ENCODE measurements around the gene KCTD7. TPM values are rescaled to one million over a fixed set of nuclear protein-coding genes. Genes with fewer than 3 reads are reported as not detected.
"Not testable (repeated sequence)": the region's sequence is repeated elsewhere in the genome, so short reads cannot be mapped to it uniquely, and the experiment has no call there.

The KCTD7 gene
- total and polyA plus RNA-seq, 10 of the 15 experiments (the other 5 are each of a cell fraction or from before 2014, with no cell fraction given): 1.6 to 18.0 (median 9.4) TPM

- Histone ChIP-seq H3K79me2 (ENCODE audit: control insufficient read depth, insufficient read depth, low read length) (peaks cover 68% of the 10 kb centered on the region), H4K20me1 (ENCODE audit: control insufficient read depth, insufficient read depth) (no peaks in the 10 kb centered on the region), H3K27ac (ENCODE audit: control insufficient read depth, insufficient read depth) (no peak overlapping the region), H3K27me3 (replicated peaks in 1 of 2; ENCODE audit: control insufficient read depth in 2 of 2, insufficient read depth in 2 of 2, low read length in 1 of 2) (no peaks in the 10 kb centered on the region), H3K4me3 (no peak overlapping the region), H3K9me3 (replicated peaks; ENCODE audit: control insufficient read depth, insufficient read depth, low read length) (no peaks in the 10 kb centered on the region), H3K9ac (ENCODE audit: control insufficient read depth, insufficient read depth, low read length) (no peak overlapping the region), H3K4me2 (ENCODE audit: control insufficient read depth, insufficient read depth) (no peak overlapping the region), H3K36me3 (ENCODE audit: control insufficient read depth in 2 of 2, insufficient read depth in 2 of 2, low read length in 1 of 2) (peaks cover 0 to 2% of the 10 kb centered on the region in 2 experiments; a peak in 2 of 4 replicates), H2AFZ (ENCODE audit: control insufficient read depth, low read depth, low read length) (no peak overlapping the region), H3K4me1 (ENCODE audit: control insufficient read depth, insufficient read depth, low read length) (no peaks in the 10 kb centered on the region; the same call in 1 of the 2 replicates)
- ATAC-seq: no peak
- no peak for FAIRE-seq
- in situ Hi-C loops (cut with MboI) (loop anchor here (5.0 kb wide), 1 partner anchor 109 kb away; no protein-coding TSS in a partner anchor), intact Hi-C loops (cut with micrococcal nuclease; ENCODE audit: unreplicated experiment) (loop anchor here (10.0 kb wide), 1 partner anchor 159 kb away; the partner anchor contains the start of gene RABGEF1)
- CTCF ChIA-PET: interaction anchor here (0.6 kb wide), 1 partner anchor 32 kb away, joined by 4 read pairs; no protein-coding TSS in a partner anchor
- TF ChIP-seq SUPT20H (IDR thresholded peaks at IDR 0.05; ENCODE audit: borderline replicate concordance, control insufficient read depth, low read depth, low read length) (no peak), TCF12 (IDR thresholded peaks at IDR 0.05; ENCODE audit: low read depth, low read length) (no peak), SRF (IDR thresholded peaks at IDR 0.05; ENCODE audit: low read depth in 2 of 2, low read length in 2 of 2) (no peak), HSF1 (IDR thresholded peaks at IDR 0.05; ENCODE audit: low read depth, low read length) (no peak)
- TF ChIP-seq, protein P1, sequence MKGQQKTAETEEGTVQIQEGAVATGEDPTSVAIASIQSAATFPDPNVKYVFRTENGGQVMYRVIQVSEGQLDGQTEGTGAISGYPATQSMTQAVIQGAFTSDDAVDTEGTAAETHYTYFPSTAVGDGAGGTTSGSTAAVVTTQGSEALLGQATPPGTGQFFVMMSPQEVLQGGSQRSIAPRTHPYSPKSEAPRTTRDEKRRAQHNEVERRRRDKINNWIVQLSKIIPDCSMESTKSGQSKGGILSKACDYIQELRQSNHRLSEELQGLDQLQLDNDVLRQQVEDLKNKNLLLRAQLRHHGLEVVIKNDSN (IDR thresholded peaks at IDR 0.05; ENCODE audit: borderline replicate concordance, extremely low read length, insufficient read depth, low read depth, low read length): no peak
- POLR2A ChIA-PET: no interaction called here
- DNase-seq (ENCODE audit: low read depth, low spot score): no peak
- 94% methylated on average over 1 of the region's 1 CpG for whole genome bisulfite sequencing (ENCODE audit: insufficient coverage, insufficient replicate concordance, low lambda C conversion rate, missing lambda C conversion rate)
- RAD21 ChIA-PET (ENCODE audit: unreplicated experiment): no interaction called here
- SMC1A ChIA-PET (ENCODE audit: uncharacterized antibody, unreplicated experiment): no interaction called here
- no TSS peak for BruUV-seq (replicated peaks)
Measured at GRCh38 chr7:66586181-66586580, 42.5 kb upstream of the KCTD7 start.

DNA sequence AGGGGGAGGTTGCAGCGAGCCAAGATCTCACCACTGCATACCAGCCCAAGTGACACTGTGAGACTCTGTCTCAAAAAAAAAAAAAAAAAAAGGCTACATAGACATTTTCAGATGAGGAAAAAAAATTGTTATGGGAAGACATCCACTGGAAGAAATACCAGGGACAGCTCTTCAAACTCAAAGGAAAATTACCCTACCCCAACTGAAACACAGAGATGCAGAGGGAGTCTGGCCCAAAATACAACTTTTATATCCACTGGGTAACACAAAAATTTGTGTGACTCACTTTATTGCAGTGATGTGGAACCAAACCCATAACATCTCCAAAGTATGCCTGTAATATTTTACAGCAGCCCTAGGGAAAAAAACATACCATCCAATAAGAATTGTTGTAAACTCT lies 40.5 kb upstream of the KCTD7 start:
- H3K27ac ChIP-seq (ENCODE audit: control insufficient read depth, insufficient read depth); SMC1A ChIA-PET (ENCODE audit: uncharacterized antibody, unreplicated experiment); FAIRE-seq; BruUV-seq (replicated peaks); H3K27me3 ChIP-seq (replicated peaks in 1 of 2; ENCODE audit: control insufficient read depth in 2 of 2, insufficient read depth in 2 of 2, low read length in 1 of 2); H4K20me1 ChIP-seq (ENCODE audit: control insufficient read depth, insufficient read depth); ATAC-seq; H3K9me3 ChIP-seq (replicated peaks; ENCODE audit: control insufficient read depth, insufficient read depth, low read length); POLR2A ChIA-PET; H3K36me3 ChIP-seq (ENCODE audit: control insufficient read depth in 2 of 2, insufficient read depth in 2 of 2, low read length in 1 of 2); CTCF ChIA-PET; H2AFZ ChIP-seq (ENCODE audit: control insufficient read depth, low read depth, low read length); RAD21 ChIA-PET (ENCODE audit: unreplicated experiment); H3K4me1 ChIP-seq (ENCODE audit: control insufficient read depth, insufficient read depth, low read length); H3K9ac ChIP-seq (ENCODE audit: control insufficient read depth, insufficient read depth, low read length); DNase-seq (ENCODE audit: low read depth, low spot score); H3K4me3 ChIP-seq; H3K4me2 ChIP-seq (ENCODE audit: control insufficient read depth, insufficient read depth): not testable (repeated sequence)
- H3K79me2 ChIP-seq (ENCODE audit: control insufficient read depth, insufficient read depth, low read length): peaks cover 79% of the 10 kb centered on the region
- in situ Hi-C loops (cut with MboI) (loop anchor here (5.0 kb wide), 1 partner anchor 111 kb away; no protein-coding TSS in a partner anchor), intact Hi-C loops (cut with micrococcal nuclease; ENCODE audit: unreplicated experiment) (loop anchor here (10.0 kb wide), 1 partner anchor 157 kb away; the partner anchor contains the start of gene RABGEF1)
- 100% methylated on average over 1 of the region's 1 CpG for WGBS (ENCODE audit: insufficient coverage, insufficient replicate concordance, low lambda C conversion rate, missing lambda C conversion rate)

DNA sequence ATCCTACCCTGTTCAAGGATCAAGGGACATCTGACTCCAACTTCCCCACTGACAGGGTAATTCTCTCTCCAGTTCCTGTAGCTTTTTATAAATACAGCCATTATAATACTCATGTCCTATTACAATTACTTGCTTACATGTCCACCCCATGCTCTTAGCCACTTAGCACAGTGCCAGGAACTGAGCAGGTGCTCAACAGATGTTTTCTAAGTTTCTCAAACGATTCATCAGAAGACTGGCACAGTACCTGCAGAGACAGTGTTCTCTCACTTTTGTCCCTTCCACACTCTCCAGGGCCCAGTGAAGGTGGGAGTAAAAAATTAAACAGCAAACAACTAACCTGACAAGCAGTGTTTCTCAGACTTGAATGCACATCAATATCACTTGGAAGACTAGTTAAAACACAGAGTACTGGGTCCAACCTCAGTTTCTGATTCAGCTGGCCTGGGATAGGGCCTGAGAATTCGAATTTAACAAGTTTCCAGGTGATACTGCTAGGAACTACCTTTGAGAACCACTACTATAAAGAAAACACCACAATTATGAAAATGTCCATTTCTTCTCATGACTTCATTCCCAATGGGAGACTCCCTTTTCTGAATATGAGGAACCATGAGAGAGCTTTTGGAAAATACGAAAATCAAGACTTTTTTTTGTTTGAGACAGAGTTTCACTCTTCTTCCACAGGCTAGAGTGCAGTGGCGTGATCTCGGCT lies 39.7 kb upstream of the KCTD7 start:
- H3K9ac ChIP-seq (ENCODE audit: control insufficient read depth, insufficient read depth, low read length); H3K4me1 ChIP-seq (ENCODE audit: control insufficient read depth, insufficient read depth, low read length); H3K4me3 ChIP-seq; H2AFZ ChIP-seq (ENCODE audit: control insufficient read depth, low read depth, low read length); RAD21 ChIA-PET (ENCODE audit: unreplicated experiment); FAIRE-seq; H3K27me3 ChIP-seq (replicated peaks in 1 of 2; ENCODE audit: control insufficient read depth in 2 of 2, insufficient read depth in 2 of 2, low read length in 1 of 2); H3K27ac ChIP-seq (ENCODE audit: control insufficient read depth, insufficient read depth); DNase-seq (ENCODE audit: low read depth, low spot score); H3K36me3 ChIP-seq (ENCODE audit: control insufficient read depth in 2 of 2, insufficient read depth in 2 of 2, low read length in 1 of 2); H3K9me3 ChIP-seq (replicated peaks; ENCODE audit: control insufficient read depth, insufficient read depth, low read length); H4K20me1 ChIP-seq (ENCODE audit: control insufficient read depth, insufficient read depth); ATAC-seq: not testable (repeated sequence)
- intact Hi-C loops (cut with micrococcal nuclease; ENCODE audit: unreplicated experiment): loop anchor here (10.0 kb wide), 1 partner anchor 156 kb away; the partner anchor contains the start of gene RABGEF1
- ChIA-PET SMC1A (ENCODE audit: uncharacterized antibody, unreplicated experiment) (interaction anchor here (1.1 kb wide), 1 partner anchor 43 kb away, joined by 3 read pairs; no protein-coding TSS in a partner anchor), CTCF (interaction anchor here (0.7 to 0.8 kb wide), 2 partner anchors 30 to 50 kb away, joined by 3 to 4 read pairs; no protein-coding TSS in a partner anchor), POLR2A (interaction anchor here (0.7 kb wide), 1 partner anchor 192 kb away, joined by 3 read pairs; no protein-coding TSS in a partner anchor)
- in situ Hi-C loops (cut with MboI): loop anchor here (5.0 kb wide), 1 partner anchor 112 kb away; no protein-coding TSS in a partner anchor
- BruUV-seq (replicated peaks): TSS peak; percentile 40
- H3K4me2 ChIP-seq (ENCODE audit: control insufficient read depth, insufficient read depth): peak overlapping the region; percentile 13
- WGBS (ENCODE audit: insufficient coverage, insufficient replicate concordance, low lambda C conversion rate, missing lambda C conversion rate): 54% methylated on average over 5 of the region's 5 CpGs
- peaks cover 74% of the 10 kb centered on the region for H3K79me2 ChIP-seq (ENCODE audit: control insufficient read depth, insufficient read depth, low read length)
